COR-L47 (cell line): ENCODE results near the gene ECE2.

ENCODE experiments used
- DNase-seq: peaks from one replicate; lab custom pipeline; 2025; lab: John Stamatoyannopoulos, UW

ECE2 gene

DNA sequence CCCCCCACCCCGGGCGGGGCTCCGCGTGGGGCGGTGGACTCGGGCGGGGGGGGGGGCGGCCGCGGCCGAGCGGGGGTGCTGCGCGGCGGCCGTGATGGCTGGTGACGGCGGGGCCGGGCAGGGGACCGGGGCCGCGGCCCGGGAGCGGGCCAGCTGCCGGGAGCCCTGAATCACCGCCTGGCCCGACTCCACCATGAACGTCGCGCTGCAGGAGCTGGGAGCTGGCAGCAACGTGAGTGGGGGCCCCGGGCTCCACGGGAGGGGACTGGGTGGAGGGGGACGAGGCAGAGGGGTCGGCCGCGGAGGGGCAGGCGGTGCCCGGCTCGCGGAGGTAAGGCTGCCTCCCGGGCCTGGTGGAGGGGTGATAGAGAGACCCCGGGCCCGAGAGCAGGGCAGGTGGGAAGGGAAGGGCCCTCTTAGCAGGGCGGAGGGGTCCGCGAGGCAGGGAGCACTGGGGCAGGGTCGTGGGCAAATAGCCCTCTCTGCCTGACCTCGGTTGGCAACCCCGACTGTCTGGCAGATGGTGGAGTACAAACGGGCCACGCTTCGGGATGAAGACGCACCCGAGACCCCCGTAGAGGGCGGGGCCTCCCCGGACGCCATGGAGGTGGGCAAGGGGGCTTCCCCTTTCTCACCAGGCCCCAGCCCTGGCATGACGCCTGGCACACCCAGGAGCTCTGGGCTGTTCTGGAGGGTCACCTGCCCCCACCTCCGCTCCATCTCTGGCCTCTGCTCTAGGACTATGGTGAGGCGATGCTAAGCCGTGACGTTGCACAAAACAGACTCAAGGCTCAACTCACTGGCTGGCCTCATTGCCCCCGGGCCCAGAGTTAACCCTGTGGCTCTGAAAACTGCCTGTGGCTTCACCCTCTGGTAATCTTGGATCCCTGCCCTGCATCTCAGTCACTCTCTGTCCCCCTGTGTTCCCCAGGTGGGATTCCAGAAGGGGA is at the start of gene ECE2:
ECE2 (plus strand) TSS at position 62 of the 950 bp plus-strand sequence; CDS start at position 194, 132 bp downstream.
- no peak for DNase-seq

DNA sequence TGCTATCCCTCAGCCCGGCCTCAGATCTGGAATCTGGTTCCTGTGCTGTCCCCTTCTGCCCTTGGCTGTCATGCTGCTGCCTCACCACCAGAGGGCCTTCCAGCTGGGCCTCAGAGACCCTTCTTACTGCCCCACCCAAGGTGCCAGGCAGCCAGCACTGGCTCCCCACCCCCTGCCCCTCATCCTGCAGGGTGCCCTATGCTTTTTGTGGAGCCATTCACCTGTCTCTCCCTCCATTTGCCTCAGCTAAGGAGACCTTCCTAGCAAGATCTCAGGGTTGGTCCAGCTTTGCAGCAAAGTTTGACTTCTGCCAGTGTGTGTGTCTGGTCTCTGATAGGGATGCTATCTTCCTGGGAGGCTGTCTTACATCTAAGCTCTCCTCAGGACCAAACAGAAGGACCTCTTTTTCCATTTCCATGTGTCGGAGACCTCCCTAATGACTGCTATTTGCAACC is 48.3 kb upstream of the ECE2 start:
- DNase-seq, result peak; percentile 30

DNA sequence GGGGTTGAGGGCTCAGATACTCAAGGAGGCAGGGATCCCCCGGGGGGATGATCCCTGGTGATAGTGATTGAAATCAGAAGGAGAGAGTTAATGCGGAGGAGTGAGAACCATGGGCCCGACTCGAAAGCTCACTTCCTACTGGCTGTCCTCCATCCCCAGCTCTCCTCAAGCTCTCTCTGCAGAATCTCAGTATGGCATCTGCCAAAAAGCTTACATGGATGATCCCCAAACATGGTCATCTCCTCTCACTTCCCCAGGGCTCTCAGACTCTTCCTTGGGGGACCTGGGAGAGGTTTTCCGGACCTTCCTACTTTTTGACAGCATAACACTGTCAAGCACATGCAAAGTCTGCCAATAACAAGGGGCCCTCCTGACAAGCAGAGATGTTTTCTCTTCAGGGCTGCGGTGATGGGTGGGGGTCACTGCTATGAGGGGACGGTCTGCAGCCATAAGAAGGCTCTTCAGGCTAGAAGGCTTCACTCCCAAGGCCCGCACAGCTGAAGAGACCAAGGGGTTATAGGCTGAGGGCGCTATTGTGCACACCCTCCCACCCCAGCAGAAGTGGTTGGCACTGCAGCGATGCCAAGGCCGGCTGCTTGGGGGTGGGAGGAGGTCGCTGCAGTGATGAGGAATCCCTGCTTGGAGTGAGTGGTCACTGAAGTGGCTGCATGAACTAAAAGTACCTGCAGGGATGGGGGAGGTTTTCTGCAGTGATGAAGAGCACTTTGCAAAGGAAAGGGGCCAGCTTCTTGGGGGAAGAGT is 47.3 kb upstream of the ECE2 start:
- DNase-seq, result no peak

DNA sequence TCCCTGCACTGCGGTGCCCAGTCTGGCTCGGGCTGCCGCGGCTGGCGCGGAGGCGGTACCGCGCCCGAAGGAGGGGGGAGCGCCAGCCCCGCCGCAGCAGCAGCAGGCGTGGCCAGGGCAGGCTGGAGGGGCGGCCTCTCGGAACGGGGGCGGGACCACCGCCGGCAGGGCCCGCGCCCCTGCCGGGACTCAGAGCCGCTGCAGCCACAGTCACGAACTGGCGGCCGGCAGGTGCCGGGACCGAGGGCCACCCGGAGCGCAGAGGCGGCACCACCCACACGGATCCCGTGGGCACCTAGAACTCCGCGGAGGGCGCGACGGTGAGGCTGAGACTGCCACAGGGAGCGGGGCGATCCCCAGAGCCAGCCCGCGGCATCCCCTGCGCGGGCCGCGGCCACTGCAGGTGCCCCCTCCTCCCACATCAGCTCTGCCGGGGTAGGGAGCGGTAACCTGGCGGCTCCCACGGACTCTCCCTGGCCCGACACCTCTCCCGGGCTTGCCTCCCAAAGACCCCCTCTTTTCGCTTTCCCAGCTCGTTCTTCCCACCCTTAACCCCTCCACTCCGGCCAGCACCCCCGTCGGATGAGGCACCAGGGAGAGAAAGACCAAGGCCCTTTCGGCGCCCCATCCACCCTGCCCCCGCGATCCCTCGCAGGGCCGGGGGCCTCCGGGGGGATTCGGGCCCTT is 46.3 kb upstream of the ECE2 start, which contains the start of gene VWA5B2:
VWA5B2 (plus strand) TSS at position 192 of the 687 bp plus-strand sequence. CDS start 944 bp downstream, outside the sequence.
- DNase-seq, result peak; percentile 90

DNA sequence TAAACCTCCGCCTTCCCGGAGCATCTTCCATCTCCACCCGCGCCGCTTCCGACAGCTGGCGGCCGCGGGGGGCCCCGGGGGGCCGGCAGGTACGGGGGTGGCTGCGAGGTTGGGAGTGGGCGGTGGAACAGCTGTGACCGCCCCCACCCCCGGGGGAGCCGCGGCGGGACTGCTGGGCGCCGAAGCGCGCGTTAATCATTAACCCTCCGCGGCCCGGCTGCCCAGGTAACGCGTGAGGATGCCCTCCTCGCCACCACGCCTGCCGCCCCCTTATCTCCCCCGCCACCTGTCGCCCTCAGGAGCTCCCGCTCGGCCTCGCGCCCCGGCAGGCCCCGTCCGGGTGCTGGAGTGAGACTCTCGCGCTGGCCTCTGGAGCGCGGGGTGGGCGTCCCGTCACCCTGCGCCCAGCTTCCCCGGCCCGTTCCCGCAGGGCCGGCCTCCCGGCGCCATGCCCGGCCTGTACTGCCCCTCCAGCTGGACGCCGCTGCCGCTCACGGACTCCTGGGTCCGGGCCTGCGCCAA is 45.7 kb upstream of the ECE2 start:
- peak; percentile 83 for DNase-seq

DNA sequence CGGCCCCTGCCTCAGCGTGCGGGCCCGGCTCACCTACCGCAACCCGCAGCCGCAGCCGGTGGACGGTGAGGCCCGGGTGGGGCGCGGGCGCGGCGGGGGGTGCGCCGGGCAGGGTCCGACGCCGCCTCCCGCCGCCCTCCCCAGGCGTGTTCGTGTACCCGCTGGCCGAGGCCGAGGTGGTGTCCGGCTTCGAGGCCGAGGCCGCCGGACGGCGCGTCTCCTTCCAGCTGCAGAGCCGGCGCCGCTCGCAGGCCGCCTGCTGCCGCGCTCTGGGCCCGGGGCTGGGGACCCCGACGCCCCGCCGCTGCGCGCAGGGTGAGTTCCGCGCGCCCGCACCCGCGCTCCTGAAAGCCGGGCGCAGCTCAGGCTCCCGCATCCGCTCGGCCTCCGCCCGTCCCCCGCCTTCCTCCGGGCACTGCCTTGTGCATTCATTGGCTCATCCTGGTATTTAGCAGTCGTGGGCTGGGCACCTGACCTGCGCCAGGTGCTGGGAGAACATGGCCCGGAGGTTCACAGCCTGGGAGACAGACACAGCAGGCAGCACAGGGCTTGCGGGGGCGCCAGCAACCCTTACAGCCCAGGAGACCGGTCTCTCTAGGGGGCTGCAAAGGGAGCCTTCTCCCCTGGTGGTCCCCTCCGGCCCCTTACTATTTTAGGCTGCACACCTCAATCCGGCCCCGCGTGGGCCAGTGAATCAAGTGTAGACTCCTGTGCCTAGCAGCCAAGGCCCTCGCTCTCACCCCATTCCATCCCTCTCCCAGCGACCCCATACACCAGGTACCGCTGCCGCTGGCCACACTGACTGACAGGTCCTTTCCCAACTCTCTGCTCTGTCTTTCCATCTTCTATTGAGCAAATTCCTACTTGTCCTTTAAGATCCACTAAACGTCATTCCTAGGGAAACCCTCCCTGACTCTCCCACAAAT is 45.0 kb upstream of the ECE2 start:
- peak; percentile 76 for DNase-seq

DNA sequence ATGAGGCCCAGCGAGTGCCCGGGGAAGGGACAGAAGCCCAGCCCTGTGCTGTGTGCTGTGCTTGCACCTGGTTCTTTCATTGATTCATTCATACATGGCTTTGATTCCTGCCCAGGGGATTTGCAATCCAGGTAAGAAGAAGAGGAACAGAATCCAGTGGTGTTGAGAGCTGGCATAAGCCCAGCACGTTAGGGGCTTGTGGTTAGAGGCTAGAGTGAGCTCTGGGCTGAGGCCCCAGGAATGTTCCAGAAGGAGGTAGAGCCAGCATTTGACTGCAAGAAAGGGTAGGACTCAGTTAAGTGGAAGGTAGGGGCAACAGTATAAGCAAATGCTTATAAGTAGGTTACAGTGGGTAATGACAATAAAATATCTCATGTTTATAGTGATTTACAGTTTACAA is 44.2 kb upstream of the ECE2 start:
- DNase-seq, result no peak

DNA sequence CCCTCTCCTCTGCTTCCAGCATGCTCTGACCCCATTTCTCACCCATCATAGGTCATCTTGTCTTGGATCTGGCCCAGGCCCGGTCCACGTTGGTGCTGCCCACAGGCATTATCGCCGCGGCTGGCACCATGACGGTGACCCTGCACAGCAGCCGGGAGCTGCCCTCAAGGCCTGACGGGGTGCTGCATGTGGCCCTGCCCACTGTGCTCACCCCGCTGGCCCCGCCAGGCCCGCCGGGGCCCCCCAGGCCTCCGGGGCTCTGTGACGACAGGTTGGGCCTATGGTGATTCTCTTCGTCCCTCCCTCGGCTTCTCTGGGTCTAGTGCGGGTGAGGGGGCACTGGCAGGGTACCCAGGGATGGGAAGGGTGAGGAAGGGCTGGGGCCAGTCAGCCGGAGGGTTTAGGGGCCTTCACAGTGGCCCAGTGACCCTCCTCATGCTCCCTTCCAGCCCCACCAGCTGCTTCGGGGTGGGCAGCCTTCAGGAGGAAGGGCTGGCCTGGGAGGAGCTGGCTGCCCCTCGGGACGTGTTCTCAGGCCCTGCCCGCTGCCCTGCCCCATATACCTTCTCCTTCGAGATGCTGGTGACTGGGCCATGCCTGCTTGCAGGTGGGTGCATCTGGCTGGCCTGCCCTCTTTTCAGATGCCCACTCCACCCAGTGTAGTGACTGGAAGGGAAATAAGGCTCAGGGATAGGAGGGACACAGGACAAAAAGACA is 42.5 kb upstream of the ECE2 start:
- no peak for DNase-seq

DNA sequence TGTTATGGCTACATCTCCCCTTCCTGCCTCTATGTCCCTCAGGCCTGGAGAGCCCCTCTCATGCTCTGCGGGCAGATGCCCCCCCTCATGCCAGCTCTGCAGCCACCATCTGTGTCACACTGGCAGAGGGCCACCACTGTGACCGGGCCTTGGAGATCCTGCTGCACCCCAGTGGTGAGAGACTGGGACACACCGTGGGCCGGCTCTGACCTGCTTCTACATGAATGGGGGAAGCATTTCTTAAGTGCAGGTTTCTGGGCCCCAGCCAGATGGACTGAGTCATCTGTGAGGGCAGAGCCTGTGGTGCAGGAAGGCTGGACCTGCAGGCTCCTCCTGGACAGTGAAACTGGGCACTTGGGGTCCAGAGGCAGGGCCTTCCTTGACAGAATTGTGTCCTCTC is 41.6 kb upstream of the ECE2 start:
- DNase-seq, result peak; percentile 17

DNA sequence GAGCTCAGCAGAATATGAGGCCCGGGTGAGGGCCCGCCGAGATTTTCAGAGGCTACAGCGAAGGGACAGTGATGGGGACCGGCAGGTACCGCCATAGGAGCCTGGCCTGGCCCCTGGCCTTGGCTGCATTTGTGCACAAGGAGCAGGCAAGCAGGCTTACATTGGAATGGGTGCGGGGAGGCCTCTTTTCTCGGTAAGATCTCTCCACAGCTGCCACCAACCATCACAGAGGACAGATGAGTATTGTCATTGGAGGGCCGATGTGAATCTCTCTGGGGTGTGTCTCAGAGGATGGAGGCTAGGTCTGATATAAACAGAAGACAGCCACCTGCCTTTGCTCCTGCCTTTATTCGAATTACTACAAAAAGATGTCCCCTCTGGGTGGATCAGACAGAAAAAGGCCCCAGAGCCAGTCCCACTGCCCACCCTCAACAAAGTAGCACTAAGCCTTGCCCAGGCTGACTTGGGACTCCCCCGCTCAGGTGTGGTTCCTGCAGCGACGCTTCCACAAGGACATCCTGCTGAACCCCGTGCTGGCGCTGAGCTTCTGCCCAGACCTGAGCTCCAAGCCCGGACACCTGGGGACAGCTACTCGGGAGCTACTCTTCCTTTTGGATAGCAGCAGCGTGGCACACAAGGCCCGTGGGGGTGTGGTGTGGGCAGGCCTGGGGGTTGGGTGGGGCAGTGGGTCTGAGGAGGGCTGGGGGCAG is 41.0 kb upstream of the ECE2 start:
- no peak for DNase-seq

DNA sequence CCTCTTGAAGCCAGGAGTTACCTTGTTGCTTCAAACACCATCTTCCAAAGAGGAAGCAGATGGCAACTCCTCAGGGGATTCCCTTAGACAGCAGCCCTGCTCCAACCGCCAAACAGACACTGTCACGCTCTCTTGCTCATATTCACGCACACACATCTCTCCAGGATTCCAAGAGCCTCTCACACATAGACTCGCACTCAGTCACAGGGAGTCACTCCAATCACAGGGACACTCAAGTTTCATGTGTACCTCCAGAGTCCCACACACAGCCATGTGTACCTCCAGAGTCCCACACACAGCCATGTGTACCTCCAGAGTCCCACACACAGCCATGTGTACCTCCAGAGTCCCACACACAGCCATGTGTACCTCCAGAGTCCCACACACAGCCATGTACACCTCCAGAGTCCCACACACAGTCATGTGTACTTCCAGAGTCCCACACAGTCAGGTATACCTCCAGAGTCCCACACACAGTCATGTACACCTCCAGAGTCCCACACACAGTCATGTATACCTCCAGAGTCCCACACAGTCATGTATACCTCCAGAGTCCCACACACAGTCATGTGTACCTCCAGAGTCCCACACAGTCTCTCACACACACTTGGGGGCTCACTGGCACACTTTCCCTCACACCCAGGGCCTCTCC is 40.3 kb upstream of the ECE2 start:
- no peak for DNase-seq

DNA sequence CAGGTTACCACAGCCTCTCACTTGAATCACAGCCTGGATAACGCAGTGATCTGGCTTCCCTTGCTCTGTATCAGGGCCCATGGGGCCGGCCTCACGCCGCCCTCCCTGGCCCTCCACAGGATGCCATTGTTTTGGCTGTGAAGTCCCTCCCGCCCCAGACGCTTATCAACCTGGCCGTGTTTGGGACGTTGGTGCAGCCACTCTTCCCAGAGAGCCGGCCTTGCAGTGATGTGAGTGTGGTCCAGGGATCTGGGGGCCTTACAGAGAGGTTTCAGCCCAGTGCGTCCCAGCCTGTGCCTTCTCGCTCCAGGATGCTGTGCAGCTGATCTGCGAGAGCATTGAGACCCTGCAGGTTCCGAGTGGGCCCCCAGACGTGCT is 39.8 kb upstream of the ECE2 start:
- DNase-seq, result no peak

DNA sequence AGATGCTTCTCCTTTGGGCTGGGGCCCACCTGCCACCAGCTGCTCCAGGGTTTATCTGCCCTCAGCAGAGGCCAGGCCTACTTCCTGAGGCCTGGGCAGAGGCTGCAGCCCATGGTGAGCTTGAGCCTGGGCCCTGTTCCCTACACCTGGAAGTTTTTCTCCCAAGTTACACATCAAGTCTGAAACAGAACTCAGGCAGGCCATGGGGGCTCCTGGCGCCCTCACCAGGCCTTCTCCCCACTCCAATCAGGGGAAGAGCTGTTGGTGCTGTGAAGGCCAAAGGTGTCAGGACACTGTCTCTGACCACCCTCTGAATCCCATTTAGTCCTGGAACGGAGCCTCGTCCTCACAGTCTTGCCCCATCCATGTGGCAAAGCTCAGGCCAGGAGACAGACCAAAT is 39.2 kb upstream of the ECE2 start:
- no peak for DNase-seq

DNA sequence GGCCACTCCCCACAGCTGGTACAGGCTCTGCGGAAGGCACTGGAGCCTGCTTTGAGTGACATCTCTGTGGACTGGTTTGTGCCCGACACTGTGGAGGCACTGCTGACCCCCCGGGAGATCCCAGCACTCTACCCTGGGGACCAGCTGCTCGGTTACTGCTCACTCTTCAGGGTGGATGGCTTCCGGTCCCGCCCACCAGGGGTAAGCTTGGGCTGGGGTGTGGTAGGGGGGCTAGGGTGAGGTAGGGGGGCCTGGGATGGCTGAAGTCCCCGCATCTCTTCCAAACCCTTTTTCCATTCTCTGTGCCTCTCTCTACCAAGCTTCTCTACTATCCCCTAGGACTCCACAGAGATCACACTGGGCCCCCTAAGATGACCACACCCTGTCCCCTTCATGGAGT is 38.6 kb upstream of the ECE2 start:
- no peak for DNase-seq

DNA sequence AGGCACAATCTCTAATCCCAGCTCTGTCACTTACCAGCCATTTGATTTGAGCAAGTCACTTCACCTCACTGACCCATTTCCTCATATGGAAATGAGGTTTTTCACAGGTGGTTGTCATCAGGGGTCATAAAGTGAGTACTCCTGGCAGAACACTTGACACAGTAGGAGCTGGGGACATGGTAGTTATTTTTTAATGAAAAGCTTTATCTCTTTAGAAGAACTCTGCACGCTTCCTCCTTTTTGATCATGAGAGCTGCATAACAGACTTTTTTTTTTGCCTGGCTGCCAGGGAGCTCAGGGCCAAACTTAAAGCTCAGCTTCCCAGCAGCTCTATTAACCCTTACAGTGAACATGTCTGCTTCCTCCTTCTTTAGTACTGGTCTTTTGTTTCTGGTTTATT is 38.0 kb upstream of the ECE2 start:
- no peak for DNase-seq

DNA sequence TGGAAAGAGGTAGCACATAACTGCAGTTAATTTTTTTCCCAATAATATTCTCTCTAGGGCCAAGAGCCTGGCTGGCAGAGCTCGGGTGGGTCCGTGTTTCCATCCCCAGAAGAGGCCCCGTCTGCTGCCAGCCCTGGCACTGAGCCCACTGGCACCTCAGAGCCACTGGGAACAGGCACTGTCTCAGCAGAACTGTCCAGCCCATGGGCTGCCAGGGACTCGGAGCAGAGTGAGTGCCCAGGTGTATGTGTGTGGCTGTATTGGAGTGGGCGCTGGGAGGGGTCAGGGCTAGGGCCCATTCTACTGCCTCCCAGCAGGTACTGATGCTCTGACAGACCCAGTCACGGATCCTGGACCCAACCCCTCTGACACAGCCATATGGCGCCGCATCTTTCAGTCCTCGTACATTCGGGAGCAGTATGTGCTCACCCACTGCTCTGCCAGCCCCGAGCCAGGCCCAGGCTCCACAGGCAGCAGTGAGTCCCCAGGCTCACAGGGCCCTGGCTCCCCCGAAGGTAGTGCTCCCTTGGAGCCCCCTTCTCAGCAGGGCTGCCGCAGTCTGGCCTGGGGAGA is 37.5 kb upstream of the ECE2 start:
- no peak for DNase-seq

DNA sequence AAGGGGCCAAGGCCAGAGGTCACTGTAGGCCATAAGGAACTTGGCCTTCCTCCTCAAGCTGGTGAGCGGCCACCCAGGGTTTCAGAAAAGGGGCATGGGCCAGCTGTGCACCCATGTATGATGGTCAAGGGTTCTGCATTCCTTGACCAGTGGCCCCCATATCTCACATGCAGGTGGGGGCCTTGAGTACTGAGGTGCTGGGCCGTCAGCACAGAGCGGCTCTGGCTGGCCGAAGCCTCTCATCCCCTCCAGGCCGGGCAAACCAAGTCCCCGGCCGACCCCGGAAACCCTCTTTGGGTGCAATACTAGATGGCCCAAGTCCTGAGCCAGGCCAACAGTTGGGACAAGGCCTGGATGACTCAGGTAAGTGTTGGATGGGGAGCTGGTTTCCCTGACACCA is 36.6 kb upstream of the ECE2 start:
- no peak for DNase-seq

DNA sequence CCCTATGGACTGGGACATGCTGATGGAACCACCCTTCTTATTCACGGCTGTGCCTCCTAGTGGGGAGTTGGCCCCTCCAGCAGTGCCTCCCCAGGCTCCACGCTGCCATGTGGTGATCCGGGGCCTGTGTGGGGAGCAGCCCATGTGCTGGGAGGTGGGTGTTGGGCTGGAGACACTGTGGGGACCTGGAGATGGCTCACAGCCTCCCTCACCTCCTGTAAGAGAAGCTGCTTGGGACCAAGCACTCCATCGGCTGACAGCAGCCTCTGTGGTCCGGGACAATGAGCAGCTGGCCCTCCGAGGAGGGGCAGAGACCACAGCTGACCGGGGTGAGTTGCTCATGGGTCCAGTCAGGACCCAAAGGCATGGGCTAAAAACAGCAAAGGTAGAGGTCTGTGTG is 36.1 kb upstream of the ECE2 start:
- no peak for DNase-seq
